ENCODE results near the gene SHLD2. TPM values are rescaled to one million over a fixed set of nuclear protein-coding genes. Genes with fewer than 3 reads are reported as not detected.

Gene SHLD2
- total RNA-seq, 2 donors from 2014 or later = 30.0 to 30.5 TPM

DNA sequence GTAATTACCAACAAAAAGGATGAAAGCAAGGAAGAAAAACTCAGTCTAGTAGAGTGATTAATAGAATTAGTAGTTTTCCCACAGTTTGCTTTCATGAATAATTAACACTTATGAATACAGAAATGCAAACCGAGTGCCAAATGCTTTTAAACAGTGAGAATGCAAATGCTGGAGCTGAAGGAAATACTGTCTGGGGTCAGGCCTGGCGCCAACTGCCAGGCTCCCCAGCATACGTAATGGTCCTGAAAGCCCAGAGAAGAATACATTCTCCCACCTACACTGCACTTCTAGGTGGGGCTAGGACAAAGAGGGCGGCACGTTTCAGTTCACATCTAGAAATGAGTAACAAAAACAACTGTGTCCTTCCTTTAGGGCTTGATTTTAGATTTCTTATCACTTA lies 30.4 kb upstream of the SHLD2 start:
- Mint-ChIP-seq H3K9me3 (no peaks in the 10 kb centered on the region), H3K36me3 (ENCODE audit: low read depth) (peaks cover 78% of the 10 kb centered on the region), H3K4me1 (peaks cover 2% of the 10 kb centered on the region), H3K27ac (no peak overlapping the region), H3K27me3 (ENCODE audit: insufficient read depth) (no peaks in the 10 kb centered on the region), H3K4me3 (no peak overlapping the region)
- Histone ChIP-seq H3K9ac (ENCODE audit: extremely low read depth, low read length, poor library complexity, severe bottlenecking) (no peak overlapping the region), H3K4me3 (ENCODE audit: low read length) (no peak overlapping the region), H3K9me3 (ENCODE audit: control insufficient read depth, low read length) (no peaks in the 10 kb centered on the region), H3K36me3 (ENCODE audit: control insufficient read depth, insufficient read depth, low read length) (peaks cover 68% of the 10 kb centered on the region), H3K27me3 (ENCODE audit: control insufficient read depth, insufficient read depth, low read length, poor library complexity, severe bottlenecking) (no peaks in the 10 kb centered on the region), H3K27ac (ENCODE audit: low read depth, low read length) (no peak overlapping the region), H3K4me1 (ENCODE audit: control insufficient read depth, insufficient read depth, low read length) (no peaks in the 10 kb centered on the region)
- 75 to 82% methylated on average over 3 to 5 of the region's 5 CpGs for WGBS, 2 experiments (ENCODE audit: insufficient coverage in 1 of 2, insufficient read length in 1 of 2)
- TF ChIP-seq, protein P1, sequence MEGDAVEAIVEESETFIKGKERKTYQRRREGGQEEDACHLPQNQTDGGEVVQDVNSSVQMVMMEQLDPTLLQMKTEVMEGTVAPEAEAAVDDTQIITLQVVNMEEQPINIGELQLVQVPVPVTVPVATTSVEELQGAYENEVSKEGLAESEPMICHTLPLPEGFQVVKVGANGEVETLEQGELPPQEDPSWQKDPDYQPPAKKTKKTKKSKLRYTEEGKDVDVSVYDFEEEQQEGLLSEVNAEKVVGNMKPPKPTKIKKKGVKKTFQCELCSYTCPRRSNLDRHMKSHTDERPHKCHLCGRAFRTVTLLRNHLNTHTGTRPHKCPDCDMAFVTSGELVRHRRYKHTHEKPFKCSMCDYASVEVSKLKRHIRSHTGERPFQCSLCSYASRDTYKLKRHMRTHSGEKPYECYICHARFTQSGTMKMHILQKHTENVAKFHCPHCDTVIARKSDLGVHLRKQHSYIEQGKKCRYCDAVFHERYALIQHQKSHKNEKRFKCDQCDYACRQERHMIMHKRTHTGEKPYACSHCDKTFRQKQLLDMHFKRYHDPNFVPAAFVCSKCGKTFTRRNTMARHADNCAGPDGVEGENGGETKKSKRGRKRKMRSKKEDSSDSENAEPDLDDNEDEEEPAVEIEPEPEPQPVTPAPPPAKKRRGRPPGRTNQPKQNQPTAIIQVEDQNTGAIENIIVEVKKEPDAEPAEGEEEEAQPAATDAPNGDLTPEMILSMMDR (conservative IDR thresholded peaks at IDR 0.05) = no peak
- no peak for DNase-seq

DNA sequence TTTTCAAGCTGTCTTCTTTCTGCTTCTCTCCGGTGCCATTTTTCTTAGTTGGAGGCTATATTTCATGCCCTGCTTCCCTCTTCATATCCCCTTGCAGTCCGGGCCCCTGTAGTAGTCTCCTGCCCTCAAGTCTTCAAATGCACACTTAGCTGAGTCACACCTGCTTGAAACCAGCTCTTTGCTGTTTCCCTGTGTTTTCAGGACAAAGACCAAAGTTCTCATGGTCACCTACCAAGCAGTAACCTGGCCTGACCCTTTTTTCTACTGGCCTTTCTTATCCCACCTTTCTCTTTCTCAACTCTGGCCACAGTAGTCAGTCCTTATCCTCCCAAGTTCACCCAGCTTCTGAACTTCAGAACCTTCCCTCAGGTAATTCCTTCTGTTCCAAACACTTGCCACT lies 28.8 kb upstream of the SHLD2 start:
- Histone ChIP-seq H3K9me3 (ENCODE audit: control insufficient read depth, low read length) (no peaks in the 10 kb centered on the region), H3K27ac (ENCODE audit: low read depth, low read length) (no peak overlapping the region), H3K27me3 (ENCODE audit: control insufficient read depth, insufficient read depth, low read length, poor library complexity, severe bottlenecking) (no peaks in the 10 kb centered on the region), H3K36me3 (ENCODE audit: control insufficient read depth, insufficient read depth, low read length) (peaks cover 67% of the 10 kb centered on the region), H3K9ac (ENCODE audit: extremely low read depth, low read length, poor library complexity, severe bottlenecking) (no peak overlapping the region), H3K4me3 (ENCODE audit: low read length) (no peak overlapping the region), H3K4me1 (ENCODE audit: control insufficient read depth, insufficient read depth, low read length) (no peaks in the 10 kb centered on the region)
- whole genome bisulfite sequencing, 2 experiments (ENCODE audit: insufficient coverage in 1 of 2, insufficient read length in 1 of 2) = 90 to 100% methylated on average over 1 to 2 of the region's 2 CpGs
- H3K4me3 Mint-ChIP-seq = no peak overlapping the region
- TF ChIP-seq, protein P1 (conservative IDR thresholded peaks at IDR 0.05) = no peak
- H3K4me1 Mint-ChIP-seq = peaks cover 2% of the 10 kb centered on the region
- peaks cover 72% of the 10 kb centered on the region for H3K36me3 Mint-ChIP-seq (ENCODE audit: low read depth)
- H3K27ac Mint-ChIP-seq = peak overlapping the region; percentile 34
- DNase-seq = no peak
- no peaks in the 10 kb centered on the region for H3K27me3 Mint-ChIP-seq (ENCODE audit: insufficient read depth)
- no peaks in the 10 kb centered on the region for H3K9me3 Mint-ChIP-seq

DNA sequence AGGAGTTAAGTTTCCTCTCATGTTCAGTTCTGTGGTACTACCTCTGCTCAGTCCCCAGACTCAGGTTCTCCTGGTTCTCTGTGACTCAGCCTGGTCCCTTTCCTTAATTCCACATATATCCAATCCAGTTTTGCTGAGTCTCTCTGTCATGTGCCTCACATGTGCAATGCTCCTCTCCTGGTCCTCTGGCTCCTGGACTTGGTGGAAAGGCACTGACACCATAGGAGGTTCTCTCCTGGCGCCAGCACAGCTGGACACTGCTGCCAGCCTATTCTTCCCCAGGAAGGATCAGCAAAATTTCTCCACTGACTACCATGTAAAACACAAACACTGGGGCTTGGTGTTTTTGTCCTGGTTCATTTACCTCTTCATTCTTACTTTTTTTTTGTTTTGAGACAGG lies 28.1 kb upstream of the SHLD2 start:
- Mint-ChIP-seq H3K9me3 (no peaks in the 10 kb centered on the region), H3K4me1 (peaks cover 2% of the 10 kb centered on the region), H3K4me3 (no peak overlapping the region), H3K36me3 (ENCODE audit: low read depth) (peaks cover 72% of the 10 kb centered on the region), H3K27ac (no peak overlapping the region), H3K27me3 (ENCODE audit: insufficient read depth) (no peaks in the 10 kb centered on the region)
- 94% methylated on average over 1 of the region's 1 CpG; no CpG with 5 or more reads in 1 of the 2 experiments for WGBS, 2 experiments (ENCODE audit: insufficient coverage in 1 of 2, insufficient read length in 1 of 2)
- Histone ChIP-seq H3K9ac (ENCODE audit: extremely low read depth, low read length, poor library complexity, severe bottlenecking) (no peak overlapping the region), H3K36me3 (ENCODE audit: control insufficient read depth, insufficient read depth, low read length) (peaks cover 73% of the 10 kb centered on the region), H3K4me1 (ENCODE audit: control insufficient read depth, insufficient read depth, low read length) (no peaks in the 10 kb centered on the region), H3K9me3 (ENCODE audit: control insufficient read depth, low read length) (no peaks in the 10 kb centered on the region), H3K27ac (ENCODE audit: low read depth, low read length) (no peak overlapping the region), H3K27me3 (ENCODE audit: control insufficient read depth, insufficient read depth, low read length, poor library complexity, severe bottlenecking) (no peaks in the 10 kb centered on the region), H3K4me3 (ENCODE audit: low read length) (no peak overlapping the region)
- TF ChIP-seq, protein P1 (conservative IDR thresholded peaks at IDR 0.05) = no peak
- DNase-seq = no peak

All from endodermal cell (in vitro differentiated cells).